IMR-90 (cell line): ENCODE measurements around the gene CEP85.
A peak's percentile ranks its signal among the peaks of the same experiment; 100 is the strongest.

Experiments
- CHD1 ChIP-seq: IDR thresholded peaks from 2 replicates; pipeline ENCODE4 v1.6.1; 2012; ENCODE audit warnings: low read depth, low read length, improper control_type of control experiment
- FOS ChIP-seq: fragments of 150-350 bp; IDR thresholded peaks from 2 replicates; pipeline ENCODE4 v1.6.1; 2016; ENCODE audit warnings: low read depth, low read length
- MAFK ChIP-seq: IDR thresholded peaks from 2 replicates; pipeline ENCODE4 v1.6.1; 2012; ENCODE audit warnings: low read depth, low read length, improper control_type of control experiment
- MXI1 ChIP-seq: IDR thresholded peaks from 2 replicates; pipeline ENCODE4 v1.6.1; 2012; ENCODE audit warnings: low read depth, mild to moderate bottlenecking, low read length, moderate library complexity, borderline replicate concordance
- POLR2A ChIP-seq: IDR thresholded peaks from 2 replicates; pipeline ENCODE4 v1.6.1; 2012; ENCODE audit warnings: mild to moderate bottlenecking, low read depth, low read length
- RAD21 ChIP-seq: IDR thresholded peaks from 2 replicates; pipeline ENCODE4 v1.6.1; 2012; ENCODE audit warnings: low read length, improper control_type of control experiment
- RCOR1 ChIP-seq: IDR thresholded peaks from 2 replicates; pipeline ENCODE4 v1.6.1; 2012; ENCODE audit warnings: mild to moderate bottlenecking, low read length, improper control_type of control experiment; ENCODE audit not compliant: insufficient replicate concordance
- RFX5 ChIP-seq: IDR thresholded peaks from 2 replicates; pipeline ENCODE4 v1.8.0; 2012; ENCODE audit warnings: low read depth, mild to moderate bottlenecking, low read length, moderate library complexity
- SMC3 ChIP-seq: fragments of 150-350 bp; IDR thresholded peaks from 2 replicates; pipeline ENCODE4 v1.6.1; 2016; ENCODE audit warnings: low read depth, mild to moderate bottlenecking, antibody characterized with exemption, low read length, moderate library complexity
- TF ChIP-seq, protein P1 (sequence below): conservative IDR thresholded peaks from 2 replicates; pipeline ENCODE4 v1.5.1; 2012; ENCODE audit warnings: mild to moderate bottlenecking, low read depth, low read length, improper control_type of control experiment
- TF ChIP-seq, protein P2 (sequence below): fragments of 150-350 bp; IDR thresholded peaks from 2 replicates; pipeline ENCODE4 v1.6.1; 2017; ENCODE audit warnings: mild to moderate bottlenecking, antibody characterized with exemption, low read length, low read depth
- TF ChIP-seq, protein P3 (sequence below): fragments of 150-350 bp; IDR thresholded peaks from 2 replicates; pipeline ENCODE4 v1.6.1; 2016; ENCODE audit warnings: low read depth, mild to moderate bottlenecking, low read length, moderate library complexity, borderline replicate concordance

DNA sequence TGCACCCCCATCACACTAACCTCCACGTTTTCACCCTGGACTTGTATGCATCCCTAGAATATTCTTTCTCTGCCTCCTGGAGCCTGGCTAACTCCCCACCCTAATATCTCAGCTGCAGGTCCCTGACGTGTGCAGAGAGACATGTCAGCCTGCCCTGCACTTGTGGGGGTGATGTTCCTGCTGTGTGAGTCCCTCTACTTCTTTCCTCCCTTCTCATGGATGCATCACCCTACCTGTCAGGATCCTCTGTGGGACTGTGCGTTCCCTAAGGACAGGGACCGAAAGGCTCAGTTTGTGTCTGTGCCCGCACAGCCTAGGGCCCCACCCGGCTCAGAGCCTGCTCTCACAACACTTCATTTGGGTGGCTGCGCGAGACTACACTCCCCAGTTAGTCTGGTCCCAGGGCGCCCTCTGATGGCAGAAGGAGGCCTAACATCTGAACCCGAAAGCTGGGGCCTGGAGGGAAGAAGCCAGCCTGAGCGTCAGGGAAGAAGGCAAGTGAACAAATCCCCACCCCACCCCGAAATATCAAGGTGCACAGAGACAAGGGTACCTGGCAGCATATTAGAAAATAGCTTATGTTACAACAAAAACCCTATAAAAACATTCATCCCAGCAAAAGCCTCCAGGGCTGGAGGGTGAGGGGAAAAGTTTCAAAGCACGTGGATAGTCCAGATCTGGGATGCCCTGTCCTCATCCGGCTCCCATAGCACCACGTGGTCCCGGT is 87.5 kb downstream of the CEP85 start:
- TF ChIP-seq, protein P1, sequence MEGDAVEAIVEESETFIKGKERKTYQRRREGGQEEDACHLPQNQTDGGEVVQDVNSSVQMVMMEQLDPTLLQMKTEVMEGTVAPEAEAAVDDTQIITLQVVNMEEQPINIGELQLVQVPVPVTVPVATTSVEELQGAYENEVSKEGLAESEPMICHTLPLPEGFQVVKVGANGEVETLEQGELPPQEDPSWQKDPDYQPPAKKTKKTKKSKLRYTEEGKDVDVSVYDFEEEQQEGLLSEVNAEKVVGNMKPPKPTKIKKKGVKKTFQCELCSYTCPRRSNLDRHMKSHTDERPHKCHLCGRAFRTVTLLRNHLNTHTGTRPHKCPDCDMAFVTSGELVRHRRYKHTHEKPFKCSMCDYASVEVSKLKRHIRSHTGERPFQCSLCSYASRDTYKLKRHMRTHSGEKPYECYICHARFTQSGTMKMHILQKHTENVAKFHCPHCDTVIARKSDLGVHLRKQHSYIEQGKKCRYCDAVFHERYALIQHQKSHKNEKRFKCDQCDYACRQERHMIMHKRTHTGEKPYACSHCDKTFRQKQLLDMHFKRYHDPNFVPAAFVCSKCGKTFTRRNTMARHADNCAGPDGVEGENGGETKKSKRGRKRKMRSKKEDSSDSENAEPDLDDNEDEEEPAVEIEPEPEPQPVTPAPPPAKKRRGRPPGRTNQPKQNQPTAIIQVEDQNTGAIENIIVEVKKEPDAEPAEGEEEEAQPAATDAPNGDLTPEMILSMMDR, result peak; percentile 97
- TF ChIP-seq POLR2A (0 out of 2 replicates have a peak, but pooled peaks have one; percentile 38), RAD21 (peak; percentile 98), MXI1 (no peak), SMC3 (peak; percentile 97), MAFK (no peak), CHD1 (no peak), RFX5 (no peak), FOS (no peak), RCOR1 (no peak)
- TF ChIP-seq, protein P2, sequence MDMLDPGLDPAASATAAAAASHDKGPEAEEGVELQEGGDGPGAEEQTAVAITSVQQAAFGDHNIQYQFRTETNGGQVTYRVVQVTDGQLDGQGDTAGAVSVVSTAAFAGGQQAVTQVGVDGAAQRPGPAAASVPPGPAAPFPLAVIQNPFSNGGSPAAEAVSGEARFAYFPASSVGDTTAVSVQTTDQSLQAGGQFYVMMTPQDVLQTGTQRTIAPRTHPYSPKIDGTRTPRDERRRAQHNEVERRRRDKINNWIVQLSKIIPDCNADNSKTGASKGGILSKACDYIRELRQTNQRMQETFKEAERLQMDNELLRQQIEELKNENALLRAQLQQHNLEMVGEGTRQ, result no peak
- TF ChIP-seq, protein P3, sequence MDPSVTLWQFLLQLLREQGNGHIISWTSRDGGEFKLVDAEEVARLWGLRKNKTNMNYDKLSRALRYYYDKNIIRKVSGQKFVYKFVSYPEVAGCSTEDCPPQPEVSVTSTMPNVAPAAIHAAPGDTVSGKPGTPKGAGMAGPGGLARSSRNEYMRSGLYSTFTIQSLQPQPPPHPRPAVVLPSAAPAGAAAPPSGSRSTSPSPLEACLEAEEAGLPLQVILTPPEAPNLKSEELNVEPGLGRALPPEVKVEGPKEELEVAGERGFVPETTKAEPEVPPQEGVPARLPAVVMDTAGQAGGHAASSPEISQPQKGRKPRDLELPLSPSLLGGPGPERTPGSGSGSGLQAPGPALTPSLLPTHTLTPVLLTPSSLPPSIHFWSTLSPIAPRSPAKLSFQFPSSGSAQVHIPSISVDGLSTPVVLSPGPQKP, result no peak
